IPS-NIHi11 (cell line): ENCODE measurements around the gene ITFG1.
"Not testable (repeated sequence)": the region's sequence is repeated elsewhere in the genome, so short reads cannot be mapped to it uniquely, and the experiment has no call there.

ENCODE experiments used
- DNase-seq: peaks from one replicate; pipeline ENCODE4 v3.0.0; 2012; ENCODE audit warnings: mixed read lengths, low spot score

The ITFG1 gene

GRCh38 chr16:47473792-47474191, 12.9 kb upstream of the ITFG1 start:
- DNase-seq = no peak

GRCh38 chr16:47473004-47473403, 12.1 kb upstream of the ITFG1 start:
- DNase-seq = not testable (repeated sequence)

GRCh38 chr16:47470810-47471209, 9.9 kb upstream of the ITFG1 start:
- DNase-seq = no peak

- no peak for DNase-seq
Measured at GRCh38 chr16:47470211-47470610, 9.3 kb upstream of the ITFG1 start.

GRCh38 chr16:47469227-47469626, 8.4 kb upstream of the ITFG1 start:
- DNase-seq = no peak

GRCh38 chr16:47468070-47468689, 7.3 kb upstream of the ITFG1 start:
- not testable (repeated sequence) for DNase-seq

- DNase-seq = no peak
Measured at GRCh38 chr16:47467501-47467900, 6.6 kb upstream of the ITFG1 start.

- DNase-seq = no peak
Measured at GRCh38 chr16:47465919-47466630, 5.2 kb upstream of the ITFG1 start.

- DNase-seq = no peak
Measured at GRCh38 chr16:47463771-47464624, 3.1 kb upstream of the ITFG1 start.

- DNase-seq = peak; percentile 32
Measured at GRCh38 chr16:47461598-47462266, 869 bp upstream of the ITFG1 start.

GRCh38 chr16:47460359-47460710, 528 bp downstream of the ITFG1 start:
- DNase-seq = peak; percentile 16

GRCh38 chr16:47459603-47460002, 1.3 kb downstream of the ITFG1 start:
- no peak for DNase-seq

- no peak for DNase-seq
Measured at GRCh38 chr16:47458331-47458730, 2.5 kb downstream of the ITFG1 start.

GRCh38 chr16:47449788-47450187, 11.1 kb downstream of the ITFG1 start:
- no peak for DNase-seq

- DNase-seq = no peak
Measured at GRCh38 chr16:47448830-47449575, 11.9 kb downstream of the ITFG1 start.

- no peak for DNase-seq
Measured at GRCh38 chr16:47446431-47446830, 14.4 kb downstream of the ITFG1 start.

- DNase-seq = not testable (repeated sequence)
Measured at GRCh38 chr16:47442884-47443283, 18.0 kb downstream of the ITFG1 start.

- DNase-seq = not testable (repeated sequence)
Measured at GRCh38 chr16:47440066-47440465, 20.8 kb downstream of the ITFG1 start.

GRCh38 chr16:47434274-47434673, 26.6 kb downstream of the ITFG1 start:
- DNase-seq = not testable (repeated sequence)

- DNase-seq = no peak
Measured at GRCh38 chr16:47431960-47432359, 28.9 kb downstream of the ITFG1 start.

- no peak for DNase-seq
Measured at GRCh38 chr16:47426806-47427205, 34.1 kb downstream of the ITFG1 start.

- peak; percentile 21 for DNase-seq
Measured at GRCh38 chr16:47424846-47425245, 36.0 kb downstream of the ITFG1 start.
